Daoy (cell line): ENCODE data around the gene CRYBB3. TPM values are rescaled to one million over a fixed set of nuclear protein-coding genes. Genes with fewer than 3 reads are reported as not detected.
A peak's percentile ranks its signal among the peaks of the same experiment; 100 is the strongest.

Experiments
- DNase-seq: peaks from one replicate; pipeline ENCODE4 v3.0.0-alpha.2; 2015; ENCODE audit warnings: low read depth
- total RNA-seq: library from RNA; depleted of rRNA; stranded (reverse); fragments of >200 nt; shearing (Covaris generic); gene quantifications from 2 replicates; pipeline ENCODE4 v1.2.3, GENCODE V29; 2014; rRNA removed

Gene CRYBB3
- not detected in 2 replicates for total RNA-seq

GRCh38 chr22:25199731-25200520 lies at the start of gene CRYBB3:
Gene CRYBB3, plus strand, starts transcription at chr22:25199858. Its CDS starts 1,539 bp downstream, at chr22:25201397.
- no peak for DNase-seq

GRCh38 chr22:25153961-25154666 lies 45.5 kb upstream of the CRYBB3 start:
- DNase-seq, result peak; percentile 35

GRCh38 chr22:25154667-25154999 lies 45.0 kb upstream of the CRYBB3 start:
- no peak for DNase-seq

- DNase-seq, result no peak
Observed at GRCh38 chr22:25156736-25157135, 42.9 kb upstream of the CRYBB3 start.

- peak; percentile 58 for DNase-seq
Observed at GRCh38 chr22:25159028-25159427, 40.6 kb upstream of the CRYBB3 start.

GRCh38 chr22:25160120-25160996 lies 39.3 kb upstream of the CRYBB3 start:
- no peak for DNase-seq

GRCh38 chr22:25161017-25161915 lies 38.4 kb upstream of the CRYBB3 start:
- DNase-seq, result no peak

GRCh38 chr22:25161916-25162530 lies 37.6 kb upstream of the CRYBB3 start:
- DNase-seq, result no peak

GRCh38 chr22:25162561-25162960 lies 37.1 kb upstream of the CRYBB3 start:
- DNase-seq, result no peak

GRCh38 chr22:25165785-25166184 lies 33.9 kb upstream of the CRYBB3 start:
- DNase-seq, result no peak

GRCh38 chr22:25166266-25167040 lies 33.2 kb upstream of the CRYBB3 start:
- no peak for DNase-seq

- no peak for DNase-seq
Observed at GRCh38 chr22:25167082-25167481, 32.6 kb upstream of the CRYBB3 start.

GRCh38 chr22:25167834-25168601 lies 31.6 kb upstream of the CRYBB3 start:
- DNase-seq, result peak; percentile 70

GRCh38 chr22:25169278-25170031 lies 30.2 kb upstream of the CRYBB3 start:
- DNase-seq, result peak; percentile 37

GRCh38 chr22:25170426-25170980 lies 29.2 kb upstream of the CRYBB3 start:
- no peak for DNase-seq

- DNase-seq, result no peak
Observed at GRCh38 chr22:25172153-25172552, 27.5 kb upstream of the CRYBB3 start.

- DNase-seq, result no peak
Observed at GRCh38 chr22:25174156-25174887, 25.3 kb upstream of the CRYBB3 start.
